Erythroblast (primary cell): ENCODE data around the gene HIC1.

Source experiments
- GATA1 ChIP-seq: IDR thresholded peaks from 2 replicates; pipeline ENCODE4 v1.6.1; 2011; ENCODE audit warnings: low read depth, mild to moderate bottlenecking, control low read depth, low read length, moderate library complexity
- POLR2A ChIP-seq: IDR thresholded peaks from 2 replicates; pipeline ENCODE4 v1.6.1; 2011; ENCODE audit warnings: mild to moderate bottlenecking, low read length

GRCh38 chr17:2040219-2040827 is 14.6 kb upstream of the HIC1 start:
- TF ChIP-seq POLR2A (no peak), GATA1 (no peak)
